GM21825 (cell line): ENCODE data around the gene OARD1.
"Not testable (repeated sequence)": the region's sequence is repeated elsewhere in the genome, so short reads cannot be mapped to it uniquely, and the experiment has no call there.

ENCODE experiments used
- ATAC-seq: cut with Tn5 transposase; IDR thresholded peaks from one replicate; pipeline ENCODE4 v1.9.1; 2021; ENCODE audit warnings: mild to moderate bottlenecking, moderate library complexity; ENCODE audit not compliant: unreplicated experiment

Gene OARD1

DNA sequence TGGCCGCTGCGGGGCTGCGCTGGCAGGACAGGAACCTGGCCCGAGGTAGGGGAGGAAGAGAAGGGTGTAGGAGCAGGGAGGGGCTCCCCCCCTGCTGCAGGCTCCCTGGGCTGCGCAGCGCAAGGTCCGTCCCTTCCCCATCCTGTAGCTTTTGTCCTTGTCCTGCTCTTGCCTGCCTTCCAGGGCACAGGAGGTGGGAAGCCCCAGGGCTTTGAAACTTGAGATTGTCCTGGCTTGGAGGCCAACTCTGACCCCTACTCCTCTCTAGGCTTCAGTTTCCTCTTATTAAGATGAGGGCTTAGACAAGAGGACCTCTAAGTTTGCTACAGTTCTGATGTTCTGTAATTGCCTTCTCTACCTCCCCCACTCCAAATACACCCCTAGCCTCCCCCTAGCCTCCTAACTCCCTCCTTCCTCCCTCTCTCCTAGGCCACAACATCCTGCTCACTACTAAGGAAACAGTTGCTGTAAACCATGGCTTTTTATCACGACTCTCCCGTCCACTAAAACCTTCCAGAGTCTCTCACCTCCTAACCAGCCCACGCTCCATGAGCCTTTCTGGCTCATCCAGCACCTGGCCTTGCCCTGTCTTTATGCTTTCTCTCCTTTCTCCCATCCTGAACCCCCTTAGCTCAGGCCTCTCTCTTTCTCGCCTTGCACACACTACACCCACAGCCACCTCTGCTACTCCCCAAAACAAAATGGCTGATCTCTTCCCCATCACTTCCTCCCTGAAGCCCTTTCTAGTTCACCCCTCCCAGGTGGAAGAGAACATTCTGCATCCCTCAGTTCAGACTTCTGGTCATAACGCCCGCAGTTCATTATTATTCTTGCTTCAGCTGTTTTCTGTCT lies 43.4 kb downstream of the OARD1 start:
- peak; percentile 39 for ATAC-seq

DNA sequence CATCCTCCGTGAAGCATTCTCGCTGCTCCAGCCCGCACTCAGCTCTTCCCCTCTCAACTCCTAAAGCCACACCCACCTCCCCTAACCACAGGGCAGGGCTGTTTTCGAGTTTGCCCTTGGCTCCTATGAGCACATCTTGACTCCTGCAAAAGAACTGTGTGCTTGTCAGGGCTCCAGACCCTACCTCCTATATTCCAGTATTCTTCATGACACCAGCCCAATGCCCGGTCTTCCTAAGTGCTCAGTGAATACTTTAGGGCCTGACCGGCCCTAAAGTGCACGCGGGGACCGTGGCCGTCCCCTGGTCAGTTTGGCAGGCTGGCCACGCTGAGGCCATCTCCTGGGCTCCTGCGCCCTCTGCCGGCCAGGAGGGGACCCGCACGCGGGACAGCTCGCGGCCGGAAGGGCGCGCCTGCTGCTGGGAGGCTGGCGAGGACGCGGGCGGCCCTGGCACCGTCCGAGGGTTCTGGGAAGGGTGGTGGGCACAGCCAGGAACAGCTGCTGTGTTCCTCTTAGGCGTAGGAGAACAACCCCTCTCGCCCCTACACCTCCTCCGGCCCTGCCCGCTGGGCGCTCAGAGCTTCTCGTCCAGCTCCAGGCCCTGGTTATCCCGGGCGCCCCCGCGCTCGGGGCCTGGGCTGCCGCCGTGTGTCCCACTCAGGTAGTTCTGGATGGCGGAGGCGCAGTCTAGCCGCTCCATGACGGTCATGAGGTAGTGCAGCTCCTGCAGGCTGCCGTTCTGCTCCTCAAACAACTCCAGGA lies 44.2 kb downstream of the OARD1 start:
- ATAC-seq, result peak; percentile 78

DNA sequence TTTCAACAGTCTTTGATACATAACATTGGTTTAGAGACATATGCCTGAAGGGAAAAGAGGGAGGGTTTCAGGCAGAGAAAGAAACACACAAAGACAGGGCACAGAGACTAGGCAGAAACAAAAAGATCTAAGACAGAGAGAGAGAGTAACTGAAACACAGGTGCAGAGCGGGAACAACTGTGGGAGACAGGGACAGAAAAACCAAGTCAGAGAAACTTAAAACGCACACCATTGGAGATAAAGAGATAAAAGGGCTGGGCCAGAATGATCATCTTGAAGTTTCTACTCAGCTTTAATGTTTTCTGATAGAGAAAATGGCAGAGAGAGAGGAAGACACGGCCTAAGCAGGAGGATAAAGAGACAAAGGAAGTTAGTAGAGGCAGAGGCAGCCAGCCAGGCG lies 44.9 kb downstream of the OARD1 start:
- ATAC-seq, result no peak

DNA sequence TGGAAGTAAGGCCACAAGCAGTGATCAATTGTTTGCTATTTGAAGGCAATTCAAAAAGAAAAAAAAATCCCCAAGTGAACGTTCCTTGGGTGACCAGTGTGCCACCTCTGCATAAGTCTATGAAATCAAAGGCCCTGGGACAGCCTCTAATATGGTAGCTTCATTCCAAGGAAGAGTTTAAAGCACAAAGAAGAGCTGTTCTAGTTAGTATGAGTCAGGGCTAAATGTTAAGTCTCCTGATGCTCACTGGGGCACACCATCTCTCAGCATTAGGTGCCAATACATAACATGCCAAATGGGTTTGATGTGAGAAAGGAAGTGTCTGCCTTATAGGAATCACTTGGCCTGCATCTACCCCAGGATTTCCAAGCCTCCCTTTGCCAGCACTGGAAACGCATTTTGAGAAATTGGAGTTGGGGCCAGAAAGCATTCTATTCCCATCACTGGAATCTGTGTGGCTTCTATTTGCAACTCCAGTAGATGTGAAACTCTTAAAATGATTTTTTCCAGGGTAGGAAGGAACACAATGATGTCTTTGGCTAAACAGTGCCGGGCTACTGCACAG lies 46.1 kb downstream of the OARD1 start:
- no peak for ATAC-seq

DNA sequence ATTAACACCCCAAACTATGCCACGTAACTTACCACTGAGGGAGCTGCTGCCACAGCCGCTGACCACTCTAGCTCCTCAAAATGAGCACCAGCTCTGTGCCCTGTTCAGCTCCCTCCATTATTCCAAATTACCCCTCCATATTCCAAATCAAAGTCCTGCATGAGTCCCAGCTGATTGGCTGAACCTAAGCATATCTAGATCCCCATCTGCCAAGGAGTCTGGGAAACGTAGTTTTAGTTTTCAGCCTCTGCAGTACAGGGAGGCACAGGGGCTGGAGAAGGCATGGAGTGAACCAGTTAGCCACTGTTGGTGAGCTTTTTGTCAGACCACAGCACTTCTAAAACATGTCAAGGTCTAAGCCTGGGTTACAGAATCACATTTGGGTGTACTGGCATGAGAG lies 49.0 kb downstream of the OARD1 start:
- no peak for ATAC-seq

DNA sequence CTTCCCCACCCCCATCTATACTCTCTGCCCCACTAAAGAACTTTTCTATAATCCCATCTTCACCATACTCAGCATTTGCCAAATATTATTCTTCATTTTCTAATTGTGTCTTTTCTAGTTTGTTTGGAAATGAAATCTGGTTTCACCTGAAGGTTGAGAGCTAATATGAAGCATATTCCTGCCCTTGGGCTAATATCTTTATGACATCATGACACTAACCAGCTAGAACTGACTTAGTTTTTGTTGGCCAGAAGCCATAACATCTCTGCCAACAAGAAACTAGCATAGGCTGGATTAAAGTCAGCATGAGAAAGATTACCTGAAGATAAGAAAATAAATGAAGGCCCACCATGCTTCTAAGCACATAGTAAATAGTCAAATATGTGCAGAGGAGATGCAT lies 49.9 kb downstream of the OARD1 start:
- ATAC-seq, result no peak

DNA sequence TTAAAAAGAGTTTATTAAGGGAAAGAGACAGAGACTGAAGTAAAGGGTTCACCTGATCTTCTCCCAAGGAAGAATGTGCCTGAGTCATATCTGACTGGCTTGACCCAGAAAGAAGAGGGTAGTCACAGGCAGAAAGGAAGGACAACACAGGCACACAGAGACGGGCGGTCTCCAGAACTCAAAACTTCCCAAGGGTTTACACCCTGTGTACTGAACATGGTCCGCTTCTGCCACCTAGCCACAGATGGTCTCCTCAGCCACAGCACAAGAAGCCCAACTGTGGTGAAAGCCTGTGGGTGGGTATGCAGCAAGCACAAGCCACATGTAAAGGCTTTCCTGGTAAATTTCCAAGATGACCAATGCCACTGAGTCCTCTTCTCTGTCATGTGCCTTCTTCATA lies 50.3 kb downstream of the OARD1 start:
- ATAC-seq, result no peak

DNA sequence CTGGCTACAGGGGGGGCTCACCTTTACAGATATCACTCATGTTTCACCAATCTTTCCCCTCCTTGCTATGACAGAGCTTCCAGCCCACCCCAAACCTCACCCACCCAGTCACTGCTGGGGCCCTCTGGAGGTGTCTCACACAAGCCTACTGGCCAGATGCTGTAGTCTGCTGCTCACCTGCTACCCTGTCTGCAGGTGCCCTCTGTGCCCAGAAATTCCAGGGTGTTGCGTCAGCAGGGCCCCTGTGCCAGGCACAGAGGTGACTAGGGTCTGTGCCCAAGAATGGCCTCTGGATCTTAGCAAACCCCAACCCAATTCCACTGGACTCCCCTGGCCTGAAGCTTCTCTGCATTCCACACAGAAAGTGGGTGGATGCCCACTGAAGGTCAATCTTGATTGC lies 54.5 kb downstream of the OARD1 start:
- no peak for ATAC-seq

DNA sequence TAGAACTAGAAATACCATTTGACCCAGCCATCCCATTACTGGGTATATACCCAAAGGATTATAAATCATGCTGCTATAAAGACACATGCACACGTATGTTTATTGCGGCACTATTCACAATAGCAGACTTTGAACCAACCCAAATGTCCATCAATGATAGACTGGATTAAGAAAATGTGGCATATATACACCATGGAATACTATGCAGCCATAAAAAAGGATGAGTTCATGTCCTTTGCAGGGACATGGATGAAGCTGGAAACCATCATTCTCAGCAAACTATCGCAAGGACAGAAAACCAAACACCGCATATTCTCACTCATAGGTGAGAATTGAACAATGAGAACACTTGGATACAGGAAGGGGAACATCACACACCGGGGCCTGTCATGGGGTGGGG lies 56.3 kb downstream of the OARD1 start:
- not testable (repeated sequence) for ATAC-seq

DNA sequence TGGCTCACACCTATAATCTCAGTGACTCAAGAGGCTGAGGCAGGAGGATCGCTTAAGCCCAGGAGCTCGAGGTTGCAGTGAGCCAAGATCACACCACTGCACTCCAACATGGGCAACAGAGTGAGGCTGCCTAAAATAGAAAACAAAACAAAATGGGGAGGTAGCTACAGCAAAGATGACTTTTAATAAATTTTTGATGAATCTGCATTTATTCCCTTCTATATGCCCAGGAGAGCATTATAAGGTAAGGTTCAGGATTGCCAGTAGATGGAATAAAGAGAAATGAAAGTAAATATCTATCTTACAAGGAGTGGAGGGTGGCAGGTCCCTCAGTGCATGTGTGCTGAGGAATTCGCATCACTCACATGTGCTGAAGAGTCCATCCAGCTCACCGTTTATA lies 57.4 kb downstream of the OARD1 start:
- no peak for ATAC-seq
